Spinal cord (tissue), 10 donors: ENCODE data around the gene PHACTR3. TPM values are rescaled to one million over a fixed set of nuclear protein-coding genes. Genes with fewer than 3 reads are reported as not detected.

Experiments
- DNase-seq, 6 donors: peaks; one replicate each; pipeline versions ENCODE4 v3.0.0 to v3.0.0-alpha.2; 2013 to 2015; ENCODE audit warnings: low spot score in 6 of 6, low read depth in 4 of 6
- H3K27ac ChIP-seq: one replicate; pipeline ENCODE4 v1.5.1; 2013; ENCODE audit warnings: low read depth, low read length, control low read depth
- H3K27me3 ChIP-seq: one replicate; pipeline ENCODE4 v1.6.1; 2013; ENCODE audit warnings: low read length; ENCODE audit not compliant: control insufficient read depth, insufficient read depth
- H3K36me3 ChIP-seq: one replicate; pipeline ENCODE4 v1.6.1; 2013; ENCODE audit warnings: low read length; ENCODE audit not compliant: control insufficient read depth, insufficient read depth
- H3K4me1 ChIP-seq: one replicate; pipeline ENCODE4 v1.6.1; 2013; ENCODE audit warnings: low read length; ENCODE audit not compliant: control insufficient read depth, insufficient read depth
- H3K4me3 ChIP-seq: one replicate; pipeline ENCODE4 v1.5.1; 2013; ENCODE audit warnings: low read depth, low read length, control low read depth
- H3K9me3 ChIP-seq: one replicate; pipeline ENCODE4 v1.6.1; 2013; ENCODE audit warnings: low read length; ENCODE audit not compliant: control insufficient read depth, insufficient read depth
- WGBS: methylation state at CpG from one replicate; pipeline ENCODE4 v1.1.5; 2013; ENCODE audit warnings: missing lambda C conversion rate; ENCODE audit not compliant: insufficient coverage; 5-methylcytosine and 5-hydroxymethylcytosine counted together
- polyA plus RNA-seq, 2 donors: library from polyadenylated mRNA; unstranded; fragments of 120-200 nt; gene quantifications; one replicate each; pipeline ENCODE4 v1.2.1, GENCODE V29; 2013; ENCODE audit not compliant: insufficient read length in 2 of 2
- total RNA-seq, 2 donors: library from RNA; depleted of rRNA in 1 of 2; stranded (reverse); fragments of 120-200 nt in 1 of 2; fragments of >200 nt in 1 of 2; gene quantifications; one replicate each; pipeline versions ENCODE4 v1.2.3 to v1.2.4, GENCODE V29; 2013 to 2014
- donor health status: healthy.

Gene PHACTR3
- total and polyA plus RNA-seq, 4 donors: 23.5 to 97.8 (median 52.6) TPM

GRCh38 chr20:59784791-59785668 is 180.7 kb downstream of the PHACTR3 start:
- WGBS: 67% methylated on average over 14 of the region's 16 CpGs

GRCh38 chr20:59785669-59785959 is 181.3 kb downstream of the PHACTR3 start:
- Histone ChIP-seq H3K4me3 (no peak overlapping the region), H3K4me1 (peaks cover 39% of the 10 kb centered on the region), H3K27ac (no peak overlapping the region), H3K36me3 (peaks cover 32% of the 10 kb centered on the region), H3K9me3 (no peaks in the 10 kb centered on the region), H3K27me3 (no peaks in the 10 kb centered on the region)
- 81% methylated on average over 4 of the region's 6 CpGs for WGBS
- DNase-seq: no peak

More at GRCh38 chr20:59784791-59785668, 180.7 kb downstream of the PHACTR3 start:
- Histone ChIP-seq H3K4me1 (peaks cover 39% of the 10 kb centered on the region), H3K27me3 (no peaks in the 10 kb centered on the region), H3K9me3 (no peaks in the 10 kb centered on the region), H3K4me3 (no peak overlapping the region), H3K36me3 (peaks cover 34% of the 10 kb centered on the region), H3K27ac (no peak overlapping the region)
- no peak for DNase-seq

- Histone ChIP-seq H3K9me3 (no peaks in the 10 kb centered on the region), H3K4me1 (peaks cover 38% of the 10 kb centered on the region), H3K36me3 (peaks cover 30% of the 10 kb centered on the region), H3K27ac (no peak overlapping the region), H3K27me3 (no peaks in the 10 kb centered on the region), H3K4me3 (no peak overlapping the region)
- WGBS: 67% methylated on average over 9 of the region's 10 CpGs
- DNase-seq: no peak
These were observed 181.9 kb downstream of the PHACTR3 start for GRCh38 chr20:59785986-59786795.

- Histone ChIP-seq H3K4me1 (peaks cover 34% of the 10 kb centered on the region), H3K36me3 (peaks cover 27% of the 10 kb centered on the region), H3K4me3 (no peak overlapping the region), H3K27ac (no peak overlapping the region), H3K9me3 (no peaks in the 10 kb centered on the region), H3K27me3 (no peaks in the 10 kb centered on the region)
- WGBS: 69% methylated on average over 8 of the region's 10 CpGs
- no peak for DNase-seq
These were observed 182.6 kb downstream of the PHACTR3 start for GRCh38 chr20:59786801-59787537.

- WGBS: no CpG with 5 or more reads among the region's 2 CpGs
- peaks cover 34% of the 10 kb centered on the region for H3K4me1 ChIP-seq
- no peak overlapping the region for H3K4me3 ChIP-seq
- peaks cover 27% of the 10 kb centered on the region for H3K36me3 ChIP-seq
- no peaks in the 10 kb centered on the region for H3K9me3 ChIP-seq
- no peaks in the 10 kb centered on the region for H3K27me3 ChIP-seq
- DNase-seq: no peak
- H3K27ac ChIP-seq: no peak overlapping the region
These were observed 183.2 kb downstream of the PHACTR3 start for GRCh38 chr20:59787538-59787890.

- DNase-seq: no peak
- Histone ChIP-seq H3K27ac (peak overlapping the region; percentile 66), H3K36me3 (peaks cover 27% of the 10 kb centered on the region), H3K4me3 (no peak overlapping the region), H3K27me3 (no peaks in the 10 kb centered on the region), H3K9me3 (peaks cover 2% of the 10 kb centered on the region), H3K4me1 (peaks cover 30% of the 10 kb centered on the region)
- WGBS: 63% methylated on average over 8 of the region's 8 CpGs
These were observed 183.9 kb downstream of the PHACTR3 start for GRCh38 chr20:59788196-59788735.

- H3K27ac ChIP-seq: peak overlapping the region; percentile 66
- H3K36me3 ChIP-seq: peaks cover 22% of the 10 kb centered on the region
- WGBS: 52% methylated on average over 3 of the region's 7 CpGs
- H3K27me3 ChIP-seq: no peaks in the 10 kb centered on the region
- peaks cover 24% of the 10 kb centered on the region for H3K4me1 ChIP-seq
- H3K4me3 ChIP-seq: no peak overlapping the region
- DNase-seq: peak in 1 of 6 donors; percentile 40
- peaks cover 2% of the 10 kb centered on the region for H3K9me3 ChIP-seq
These were observed 184.6 kb downstream of the PHACTR3 start for GRCh38 chr20:59788811-59789397.

- peaks cover 24% of the 10 kb centered on the region for H3K4me1 ChIP-seq
- no peaks in the 10 kb centered on the region for H3K27me3 ChIP-seq
- peak in 2 of 6 donors; percentile 42 to 53 for DNase-seq
- WGBS: 40% methylated on average over 1 of the region's 2 CpGs
- no peak overlapping the region for H3K4me3 ChIP-seq
- peaks cover 2% of the 10 kb centered on the region for H3K9me3 ChIP-seq
- H3K27ac ChIP-seq: peak overlapping the region; percentile 12
- peaks cover 20% of the 10 kb centered on the region for H3K36me3 ChIP-seq
These were observed 185.3 kb downstream of the PHACTR3 start for GRCh38 chr20:59789686-59790085.

GRCh38 chr20:59790346-59790745 is 186.0 kb downstream of the PHACTR3 start:
- peaks cover 18% of the 10 kb centered on the region for H3K36me3 ChIP-seq
- DNase-seq: peak in 1 of 6 donors; percentile 24
- no CpG with 5 or more reads among the region's 1 CpG for WGBS
- no peak overlapping the region for H3K4me3 ChIP-seq
- peaks cover 2% of the 10 kb centered on the region for H3K9me3 ChIP-seq
- H3K4me1 ChIP-seq: peaks cover 24% of the 10 kb centered on the region
- H3K27ac ChIP-seq: no peak overlapping the region
- no peaks in the 10 kb centered on the region for H3K27me3 ChIP-seq
